Sigmoid colon (tissue), 7 donors: Measurements from ENCODE around the gene ATP2C1. TPM values are rescaled to one million over a fixed set of nuclear protein-coding genes. Genes with fewer than 3 reads are reported as not detected.

Source experiments
- DNase-seq: peaks from one replicate; pipeline ENCODE4 v3.0.0-alpha.2; 2019
- H3K27ac ChIP-seq, 4 donors: fragments of 200-600 bp; sonication (generic); one replicate each; pipeline ENCODE4 v1.5.1; 2016 to 2019; ENCODE audit warnings: mild to moderate bottlenecking in 1 of 4
- H3K27me3 ChIP-seq, 3 donors: fragments of 200-600 bp; sonication (generic); one replicate each; pipeline ENCODE4 v1.5.1; 2019; ENCODE audit warnings: mild to moderate bottlenecking in 1 of 3
- H3K36me3 ChIP-seq, 4 donors: fragments of 200-600 bp; sonication (generic); one replicate each; pipeline ENCODE4 v1.5.1; 2016 to 2019
- H3K4me1 ChIP-seq, 4 donors: fragments of 200-600 bp; sonication (generic); one replicate each; pipeline ENCODE4 v1.5.1; 2017 to 2019
- H3K4me3 ChIP-seq, 4 donors: fragments of 200-600 bp; sonication (generic); one replicate each; pipeline ENCODE4 v1.5.1; 2017 to 2019; ENCODE audit warnings: mild to moderate bottlenecking in 2 of 4, moderate library complexity in 1 of 4
- H3K9me3 ChIP-seq, 4 donors: fragments of 200-600 bp in 3 of 4; sonication (generic) in 3 of 4; one replicate each; pipeline versions ENCODE4 v1.5.1 to v1.6.1; 2013 to 2019
- CTCF ChIP-seq, 4 experiments: fragments of 450-650 bp in 3 of 4; fragments of 200-600 bp in 1 of 4; IDR thresholded peaks; one replicate each; pipeline ENCODE4 v1.5.1; 2016 to 2019; ENCODE audit warnings: antibody characterized with exemption in 4 of 4, mild to moderate bottlenecking in 3 of 4, moderate library complexity in 2 of 4
- EP300 ChIP-seq, 4 donors: sonication (generic); formaldehyde crosslinking; IDR thresholded peaks; one replicate each; pipeline ENCODE4 v1.6.1; 2017; ENCODE audit warnings: antibody characterized with exemption in 4 of 4
- POLR2A ChIP-seq, 2 donors: fragments of 450-650 bp; IDR thresholded peaks; one replicate each; pipeline ENCODE4 v1.6.1; 2016; ENCODE audit warnings: antibody characterized with exemption in 2 of 2, mild to moderate bottlenecking in 2 of 2, moderate library complexity in 2 of 2
- POLR2AphosphoS5 ChIP-seq, 4 donors: sonication (generic); formaldehyde crosslinking; IDR thresholded peaks; one replicate each; pipeline ENCODE4 v1.6.1; 2017; ENCODE audit warnings: antibody characterized with exemption in 4 of 4
- WGBS, 2 donors: extraction: QIAGEN DNeasy Blood & Tissue Kit; methylation state at CpG; one replicate each; pipeline ENCODE4 v1.1.7; 2013; 5-methylcytosine and 5-hydroxymethylcytosine counted together
- intact Hi-C: fragments of 100-400 bp; cut with DNase I; formaldehyde crosslinking; loops from one replicate; pipeline ENCODE4 v1.15.1; 2023
- polyA plus RNA-seq, 3 donors: library from polyadenylated mRNA; stranded (reverse); fragments of 200-250 nt; gene quantifications; one replicate each; pipeline ENCODE4 v1.2.3, GENCODE V29; 2013
- total RNA-seq, 4 donors: library from RNA; depleted of rRNA; stranded (reverse); fragments of >200 nt; gene quantifications; one replicate each; pipeline ENCODE4 v1.1.0, GENCODE V29; 2016
- donor health status: healthy with polysubstance abuse.
- donor health status: Bipolar disorder and iron deficiency.
- donor health status: healthy.

Gene ATP2C1
- total RNA-seq (10 to 100 TPM; 35.2 to 46.7 (median 39.1) TPM), polyA plus RNA-seq (10 to 100 TPM; 13.8 to 38.7 (median 19.0) TPM)

- no peaks in the 10 kb centered on the region for H3K27me3 ChIP-seq
- peak; percentile 94 to 98 (median 97) for TF ChIP-seq POLR2AphosphoS5 (IDR thresholded peaks at IDR 0.05)
- TF ChIP-seq POLR2A (IDR thresholded peaks at IDR 0.05) = peak; percentile 89 to 94
- TF ChIP-seq CTCF (IDR thresholded peaks at IDR 0.05) = no peak
- TF ChIP-seq EP300 (IDR thresholded peaks at IDR 0.05) = peak in 1 of 4 donors; percentile 28
- peak within 1 kb of the TSS; percentile 92 to 98 (median 95) for H3K27ac ChIP-seq
- WGBS, 2 donors = 0 to 1% methylated on average over 69 of the region's 69 CpGs
- H3K4me1 ChIP-seq = peaks cover 0 to 23% (median 20%) of the 10 kb centered on the region in 4 donors
- intact Hi-C loops = loop anchor here (1.0 to 5.0 kb wide), 3 partner anchors 134 to 489 kb away; partner anchors contain the start of genes NUDT16 and PIK3R4
- H3K4me3 ChIP-seq = peak within 1 kb of the TSS; percentile 70 to 88 (median 78)
- peak; percentile 97 for DNase-seq
- no peaks in the 10 kb centered on the region for H3K36me3 ChIP-seq
- H3K9me3 ChIP-seq = no peaks in the 10 kb centered on the region
These were observed at the start of gene ATP2C1 for GRCh38 chr3:130893376-130894129. ATP2C1 (plus strand) TSS chr3:130894084; CDS start chr3:130894770, 686 bp downstream.

- WGBS, 2 donors = 91 to 95% methylated on average over 1 of the region's 1 CpG
- intact Hi-C loops = no loop called here
- H3K9me3 ChIP-seq = no peaks in the 10 kb centered on the region
- H3K4me3 ChIP-seq = no peak overlapping the region
- peaks cover 0 to 25% (median 13%) of the 10 kb centered on the region in 4 donors for H3K4me1 ChIP-seq
- H3K36me3 ChIP-seq = no peaks in the 10 kb centered on the region
- no peak for TF ChIP-seq CTCF (IDR thresholded peaks at IDR 0.05)
- no peak for TF ChIP-seq EP300 (IDR thresholded peaks at IDR 0.05)
- no peak for TF ChIP-seq POLR2AphosphoS5 (IDR thresholded peaks at IDR 0.05)
- no peak for TF ChIP-seq POLR2A (IDR thresholded peaks at IDR 0.05)
- no peak for DNase-seq
- H3K27me3 ChIP-seq = no peaks in the 10 kb centered on the region
- H3K27ac ChIP-seq = peak overlapping the region in 2 of 4 donors; percentile 11 to 55
These were observed 49.4 kb upstream of the ATP2C1 start for GRCh38 chr3:130844462-130844861.

GRCh38 chr3:130846181-130846580, 47.7 kb upstream of the ATP2C1 start:
- H3K27ac ChIP-seq = no peak overlapping the region
- no peaks in the 10 kb centered on the region for H3K36me3 ChIP-seq
- no peak for TF ChIP-seq POLR2A (IDR thresholded peaks at IDR 0.05)
- no peak for TF ChIP-seq POLR2AphosphoS5 (IDR thresholded peaks at IDR 0.05)
- TF ChIP-seq EP300 (IDR thresholded peaks at IDR 0.05) = no peak
- H3K4me1 ChIP-seq = peaks cover 0 to 33% (median 8%) of the 10 kb centered on the region in 4 donors
- intact Hi-C loops = no loop called here
- WGBS, 2 donors = 89 to 91% methylated on average over 1 of the region's 1 CpG
- no peak for DNase-seq
- no peaks in the 10 kb centered on the region for H3K27me3 ChIP-seq
- H3K4me3 ChIP-seq = no peak overlapping the region
- no peaks in the 10 kb centered on the region for H3K9me3 ChIP-seq

GRCh38 chr3:130849091-130849552, 44.8 kb upstream of the ATP2C1 start:
- Histone ChIP-seq H3K9me3 (no peaks in the 10 kb centered on the region), H3K4me1 (peaks cover 0 to 16% (median 7%) of the 10 kb centered on the region in 4 donors), H3K4me3 (no peak overlapping the region), H3K27ac (no peak overlapping the region), H3K27me3 (no peaks in the 10 kb centered on the region), H3K36me3 (no peaks in the 10 kb centered on the region)
- intact Hi-C loops = no loop called here
- no peak for TF ChIP-seq CTCF (IDR thresholded peaks at IDR 0.05)
- no peak for TF ChIP-seq EP300 (IDR thresholded peaks at IDR 0.05)
- TF ChIP-seq POLR2AphosphoS5 (IDR thresholded peaks at IDR 0.05) = no peak
- TF ChIP-seq POLR2A (IDR thresholded peaks at IDR 0.05) = no peak
- DNase-seq = no peak
- 10 to 38% methylated on average over 1 of the region's 1 CpG for WGBS, 2 donors

- no peak for TF ChIP-seq EP300 (IDR thresholded peaks at IDR 0.05)
- TF ChIP-seq CTCF (IDR thresholded peaks at IDR 0.05) = no peak
- TF ChIP-seq POLR2A (IDR thresholded peaks at IDR 0.05) = no peak
- no peak for TF ChIP-seq POLR2AphosphoS5 (IDR thresholded peaks at IDR 0.05)
- Histone ChIP-seq H3K4me3 (peak overlapping the region in 1 of 4 donors; percentile 22), H3K27me3 (no peaks in the 10 kb centered on the region), H3K36me3 (no peaks in the 10 kb centered on the region), H3K4me1 (peaks cover 0 to 16% (median 7%) of the 10 kb centered on the region in 4 donors), H3K9me3 (no peaks in the 10 kb centered on the region), H3K27ac (peak overlapping the region in 2 of 4 donors; percentile 24 to 30)
- no peak for DNase-seq
- intact Hi-C loops = no loop called here
- 27 to 57% methylated on average over 8 of the region's 8 CpGs for WGBS, 2 donors
These were observed 43.7 kb upstream of the ATP2C1 start for GRCh38 chr3:130850044-130850797.
